SK-N-SH (cell line): ENCODE data around the gene R3HDM2. TPM values are rescaled to one million over a fixed set of nuclear protein-coding genes. Genes with fewer than 3 reads are reported as not detected.

ENCODE experiments used
- CTCF ChIA-PET: fragments of 300-600, 350-600 bp; formaldehyde crosslinking; extraction: SDS; loops from one replicate; lab custom pipeline; 2021; lab: Yijun Ruan, JAX
- POLR2A ChIA-PET: fragments of 350-600 bp; sonication (Branson Sonifier 250); formaldehyde crosslinking; extraction: SDS; loops from one replicate; lab custom pipeline; 2020; ENCODE audit warnings: antibody characterized with exemption, inconsistent platforms; lab: Yijun Ruan, JAX
- DNase-seq: peaks from one replicate; pipeline ENCODE4 v3.0.0; 2012
- H2AFZ ChIP-seq: fragments of 200-600 bp; sonication (generic); 2 replicates; pipeline ENCODE4 v1.8.1; 2016; ENCODE audit warnings: antibody characterized with exemption, mild to moderate bottlenecking, low read depth
- H3F3A ChIP-seq: fragments of 200-600 bp; sonication (generic); replicated peaks from 2 replicates; pipeline ENCODE3; 2016; ENCODE audit warnings: antibody characterized with exemption, mild to moderate bottlenecking; ENCODE audit not compliant: insufficient read depth
- H3K27ac ChIP-seq, 2 experiments: fragments of 200-500 bp in 1 of 2; fragments of 200-600 bp in 1 of 2; sonication (Bioruptor generic) in 1 of 2; sonication (generic), shearing (Covaris generic) in 1 of 2; 2 replicates each; pipeline versions ENCODE4 v1.5.1 to v1.6.1; 2014 to 2016; ENCODE audit warnings: low read depth in 2 of 2, inconsistent platforms in 1 of 2, low read length in 1 of 2, mild to moderate bottlenecking in 1 of 2, mixed read lengths in 1 of 2
- H3K27me3 ChIP-seq: fragments of 200-600 bp; sonication (generic), shearing (Covaris generic); 2 replicates; pipeline ENCODE4 v1.6.1; 2016; ENCODE audit warnings: mixed run types; ENCODE audit not compliant: insufficient read depth
- H3K36me3 ChIP-seq, 2 experiments: fragments of 200-500 bp in 1 of 2; fragments of 200-600 bp in 1 of 2; sonication (Bioruptor generic) in 1 of 2; sonication (generic) in 1 of 2; replicated peaks in 1 of 2; 2 replicates each; pipeline versions ENCODE3 to v1.5.1; 2014 to 2016; ENCODE audit warnings: low read length in 1 of 2, mild to moderate bottlenecking in 1 of 2; ENCODE audit not compliant: insufficient read depth in 2 of 2, control insufficient read depth in 1 of 2
- H3K4me1 ChIP-seq, 2 experiments: fragments of 200-500 bp in 1 of 2; fragments of 200-600 bp in 1 of 2; sonication (Bioruptor generic) in 1 of 2; sonication (generic), shearing (Covaris generic) in 1 of 2; 2 replicates each; pipeline versions ENCODE4 v1.5.1 to v1.6.1; 2014 to 2016; ENCODE audit warnings: low read depth in 1 of 2, low read length in 1 of 2, mixed run types in 1 of 2; ENCODE audit not compliant: insufficient read depth in 2 of 2, control insufficient read depth in 1 of 2
- H3K4me2 ChIP-seq: fragments of 200-600 bp; sonication (generic), shearing (Covaris generic); 2 replicates; pipeline ENCODE4 v1.6.1; 2017; ENCODE audit warnings: mixed run types
- H3K4me3 ChIP-seq, 2 experiments: fragments of 200-500 bp in 1 of 2; fragments of 200-600 bp in 1 of 2; sonication (Bioruptor generic) in 1 of 2; sonication (generic), shearing (Covaris generic) in 1 of 2; 2 replicates each; pipeline versions ENCODE4 v1.5.1 to v1.8.1; 2014 to 2016; ENCODE audit warnings: low read depth in 2 of 2, inconsistent platforms in 1 of 2, low read length in 1 of 2, mild to moderate bottlenecking in 1 of 2, mixed read lengths in 1 of 2, moderate library complexity in 1 of 2
- H3K79me2 ChIP-seq: fragments of 200-600 bp; sonication (generic); 2 replicates; pipeline ENCODE4 v1.8.1; 2017; ENCODE audit warnings: mild to moderate bottlenecking; ENCODE audit not compliant: insufficient read depth
- H3K9ac ChIP-seq: fragments of 200-600 bp; sonication (generic); 2 replicates; pipeline ENCODE4 v1.6.1; 2017; ENCODE audit warnings: mixed run types
- H3K9me2 ChIP-seq: fragments of 200-600 bp; sonication (generic); 2 replicates; pipeline ENCODE4 v1.6.1; 2017; ENCODE audit warnings: mixed run types
- H3K9me3 ChIP-seq: fragments of 200-600 bp; sonication (generic); 2 replicates; pipeline ENCODE4 v1.6.1; 2017; ENCODE audit warnings: mixed run types, mild to moderate bottlenecking, moderate library complexity
- H4K20me1 ChIP-seq: fragments of 200-600 bp; sonication (generic); 2 replicates; pipeline ENCODE4 v1.6.1; 2017; ENCODE audit warnings: mild to moderate bottlenecking, mixed run types; ENCODE audit not compliant: insufficient read depth
- ELF1 ChIP-seq: IDR thresholded peaks from 2 replicates; pipeline ENCODE4 v1.4.0; 2012
- EP300 ChIP-seq, 2 experiments: IDR thresholded peaks; 2 replicates each; pipeline versions ENCODE4 v1.4.0 to v1.6.1; 2012; ENCODE audit warnings: borderline replicate concordance in 1 of 2, low read depth in 1 of 2, low read length in 1 of 2
- FOSL2 ChIP-seq: IDR thresholded peaks from 2 replicates; pipeline ENCODE4 v1.4.0; 2012; ENCODE audit warnings: low read depth, mild to moderate bottlenecking, moderate library complexity, borderline replicate concordance
- FOXJ3 ChIP-seq: sonication (generic); formaldehyde crosslinking; IDR thresholded peaks from 2 replicates; pipeline ENCODE4 v1.5.1; 2020; ENCODE audit warnings: mild to moderate bottlenecking, missing genetic modification reagents
- MXI1 ChIP-seq: IDR thresholded peaks from 2 replicates; pipeline ENCODE4 v1.6.1; 2012; ENCODE audit warnings: mild to moderate bottlenecking, low read depth, low read length, improper control_type of control experiment
- NFIC ChIP-seq: IDR thresholded peaks from 2 replicates; pipeline ENCODE4 v1.4.0; 2012; ENCODE audit warnings: borderline replicate concordance
- NRF1 ChIP-seq: IDR thresholded peaks from 2 replicates; pipeline ENCODE4 v1.6.1; 2012; ENCODE audit warnings: low read depth, mild to moderate bottlenecking, low read length
- RCOR1 ChIP-seq: fragments of 150-350 bp; IDR thresholded peaks from 2 replicates; pipeline ENCODE4 v1.6.1; 2017; ENCODE audit warnings: antibody characterized with exemption, low read length
- RFX5 ChIP-seq: IDR thresholded peaks from 2 replicates; pipeline ENCODE4 v1.6.1; 2012; ENCODE audit warnings: mild to moderate bottlenecking, improper control_type of control experiment, low read length
- RXRA ChIP-seq: IDR thresholded peaks from 2 replicates; pipeline ENCODE4 v1.4.0; 2012; ENCODE audit warnings: low read depth, mild to moderate bottlenecking, borderline replicate concordance
- SIN3A ChIP-seq: IDR thresholded peaks from 2 replicates; pipeline ENCODE4 v1.6.1; 2012; ENCODE audit warnings: low read depth, mild to moderate bottlenecking, low read length, moderate library complexity, borderline replicate concordance
- SMC3 ChIP-seq: IDR thresholded peaks from 2 replicates; pipeline ENCODE4 v1.6.1; 2012; ENCODE audit warnings: low read depth, low read length, improper control_type of control experiment
- TAF1 ChIP-seq: IDR thresholded peaks from 2 replicates; pipeline ENCODE4 v1.6.1; 2012; ENCODE audit warnings: low read depth, mild to moderate bottlenecking, low read length, moderate library complexity, borderline replicate concordance
- TCF12 ChIP-seq: IDR thresholded peaks from 2 replicates; pipeline ENCODE4 v1.4.0; 2012
- WGBS: methylation state at CpG from one replicate; pipeline ENCODE4 v1.1.6; 2017; ENCODE audit warnings: low lambda C conversion rate; 5-methylcytosine and 5-hydroxymethylcytosine counted together
- polyA plus RNA-seq, 3 experiments: library from polyadenylated mRNA; depleted of rRNA; stranded (reverse); fragments of >200 nt; gene quantifications; 2 replicates each; pipeline ENCODE4 v1.2.3, GENCODE V29; 2012
- TF ChIP-seq, protein P1 (sequence below): IDR thresholded peaks from 2 replicates; pipeline ENCODE4 v1.4.0; 2012; ENCODE audit warnings: low read depth, borderline replicate concordance
- TF ChIP-seq, protein P2 (sequence below): fragments of 150-350 bp; IDR thresholded peaks from 2 replicates; pipeline ENCODE4 v1.6.1; 2016; ENCODE audit warnings: mild to moderate bottlenecking, low read depth, low read length
- TF ChIP-seq, protein P3 (sequence below): IDR thresholded peaks from 2 replicates; pipeline ENCODE4 v1.4.0; 2012; ENCODE audit warnings: low read depth, borderline replicate concordance
- TF ChIP-seq, protein P4 (sequence below): IDR thresholded peaks from 2 replicates; pipeline ENCODE4 v1.6.1; 2012; ENCODE audit warnings: mild to moderate bottlenecking, low read depth, low read length, moderate library complexity
- TF ChIP-seq, protein P5 (sequence below): fragments of 150-350 bp; IDR thresholded peaks from 2 replicates; pipeline ENCODE4 v1.6.1; 2017; ENCODE audit warnings: antibody characterized with exemption, low read length, low read depth, borderline replicate concordance
- TF ChIP-seq, protein P6 (sequence below): IDR thresholded peaks from 2 replicates; pipeline ENCODE4 v1.4.0; 2012; ENCODE audit warnings: low read depth

R3HDM2 gene
- polyA plus RNA-seq, 1 of the 3 experiments (the other 2 are of a cell fraction): 23.1 TPM

DNA sequence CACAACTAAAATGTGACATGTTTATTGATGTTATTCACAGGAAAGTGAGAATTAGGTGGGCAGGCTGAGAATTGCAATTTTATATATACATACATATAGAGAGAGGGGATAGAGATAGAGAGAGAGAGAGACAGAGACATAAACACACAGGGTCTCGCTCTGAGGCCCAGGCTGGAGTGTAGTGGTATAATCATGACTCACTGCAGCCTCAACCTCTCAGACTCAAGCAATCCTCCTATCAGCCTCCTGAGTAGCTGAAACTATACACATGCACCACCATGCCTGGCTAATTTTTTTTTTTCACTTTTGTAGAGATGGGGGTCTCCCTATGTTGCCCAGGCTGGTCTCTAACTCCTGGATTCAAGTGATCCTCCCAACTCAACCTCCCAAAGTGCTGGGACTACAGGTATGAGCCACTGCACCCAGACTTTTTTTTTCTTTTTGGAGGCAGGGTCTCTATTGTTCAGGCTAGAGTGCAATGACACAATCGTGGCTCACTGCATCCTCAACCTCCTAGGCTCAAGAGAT is 49.1 kb downstream of the R3HDM2 start:
- TF ChIP-seq EP300 (IDR thresholded peaks at IDR 0.05; ENCODE audit: borderline replicate concordance in 1 of 2, low read depth in 1 of 2, low read length in 1 of 2) (no peak), FOXJ3 (CRISPR knock-in tag) (no peak), FOSL2 (no peak), NFIC (no peak), SMC3 (no peak), TAF1 (no peak), RFX5 (no peak), SIN3A (no peak), MXI1 (no peak), RXRA (no peak), NRF1 (no peak), TCF12 (no peak), ELF1 (no peak), RCOR1 (no peak)
- TF ChIP-seq, protein P1, sequence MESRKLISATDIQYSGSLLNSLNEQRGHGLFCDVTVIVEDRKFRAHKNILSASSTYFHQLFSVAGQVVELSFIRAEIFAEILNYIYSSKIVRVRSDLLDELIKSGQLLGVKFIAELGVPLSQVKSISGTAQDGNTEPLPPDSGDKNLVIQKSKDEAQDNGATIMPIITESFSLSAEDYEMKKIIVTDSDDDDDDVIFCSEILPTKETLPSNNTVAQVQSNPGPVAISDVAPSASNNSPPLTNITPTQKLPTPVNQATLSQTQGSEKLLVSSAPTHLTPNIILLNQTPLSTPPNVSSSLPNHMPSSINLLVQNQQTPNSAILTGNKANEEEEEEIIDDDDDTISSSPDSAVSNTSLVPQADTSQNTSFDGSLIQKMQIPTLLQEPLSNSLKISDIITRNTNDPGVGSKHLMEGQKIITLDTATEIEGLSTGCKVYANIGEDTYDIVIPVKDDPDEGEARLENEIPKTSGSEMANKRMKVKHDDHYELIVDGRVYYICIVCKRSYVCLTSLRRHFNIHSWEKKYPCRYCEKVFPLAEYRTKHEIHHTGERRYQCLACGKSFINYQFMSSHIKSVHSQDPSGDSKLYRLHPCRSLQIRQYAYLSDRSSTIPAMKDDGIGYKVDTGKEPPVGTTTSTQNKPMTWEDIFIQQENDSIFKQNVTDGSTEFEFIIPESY: no peak
- TF ChIP-seq, protein P2, sequence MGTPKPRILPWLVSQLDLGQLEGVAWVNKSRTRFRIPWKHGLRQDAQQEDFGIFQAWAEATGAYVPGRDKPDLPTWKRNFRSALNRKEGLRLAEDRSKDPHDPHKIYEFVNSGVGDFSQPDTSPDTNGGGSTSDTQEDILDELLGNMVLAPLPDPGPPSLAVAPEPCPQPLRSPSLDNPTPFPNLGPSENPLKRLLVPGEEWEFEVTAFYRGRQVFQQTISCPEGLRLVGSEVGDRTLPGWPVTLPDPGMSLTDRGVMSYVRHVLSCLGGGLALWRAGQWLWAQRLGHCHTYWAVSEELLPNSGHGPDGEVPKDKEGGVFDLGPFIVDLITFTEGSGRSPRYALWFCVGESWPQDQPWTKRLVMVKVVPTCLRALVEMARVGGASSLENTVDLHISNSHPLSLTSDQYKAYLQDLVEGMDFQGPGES: no peak
- TF ChIP-seq, protein P3, sequence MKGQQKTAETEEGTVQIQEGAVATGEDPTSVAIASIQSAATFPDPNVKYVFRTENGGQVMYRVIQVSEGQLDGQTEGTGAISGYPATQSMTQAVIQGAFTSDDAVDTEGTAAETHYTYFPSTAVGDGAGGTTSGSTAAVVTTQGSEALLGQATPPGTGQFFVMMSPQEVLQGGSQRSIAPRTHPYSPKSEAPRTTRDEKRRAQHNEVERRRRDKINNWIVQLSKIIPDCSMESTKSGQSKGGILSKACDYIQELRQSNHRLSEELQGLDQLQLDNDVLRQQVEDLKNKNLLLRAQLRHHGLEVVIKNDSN: no peak
- TF ChIP-seq, protein P4, sequence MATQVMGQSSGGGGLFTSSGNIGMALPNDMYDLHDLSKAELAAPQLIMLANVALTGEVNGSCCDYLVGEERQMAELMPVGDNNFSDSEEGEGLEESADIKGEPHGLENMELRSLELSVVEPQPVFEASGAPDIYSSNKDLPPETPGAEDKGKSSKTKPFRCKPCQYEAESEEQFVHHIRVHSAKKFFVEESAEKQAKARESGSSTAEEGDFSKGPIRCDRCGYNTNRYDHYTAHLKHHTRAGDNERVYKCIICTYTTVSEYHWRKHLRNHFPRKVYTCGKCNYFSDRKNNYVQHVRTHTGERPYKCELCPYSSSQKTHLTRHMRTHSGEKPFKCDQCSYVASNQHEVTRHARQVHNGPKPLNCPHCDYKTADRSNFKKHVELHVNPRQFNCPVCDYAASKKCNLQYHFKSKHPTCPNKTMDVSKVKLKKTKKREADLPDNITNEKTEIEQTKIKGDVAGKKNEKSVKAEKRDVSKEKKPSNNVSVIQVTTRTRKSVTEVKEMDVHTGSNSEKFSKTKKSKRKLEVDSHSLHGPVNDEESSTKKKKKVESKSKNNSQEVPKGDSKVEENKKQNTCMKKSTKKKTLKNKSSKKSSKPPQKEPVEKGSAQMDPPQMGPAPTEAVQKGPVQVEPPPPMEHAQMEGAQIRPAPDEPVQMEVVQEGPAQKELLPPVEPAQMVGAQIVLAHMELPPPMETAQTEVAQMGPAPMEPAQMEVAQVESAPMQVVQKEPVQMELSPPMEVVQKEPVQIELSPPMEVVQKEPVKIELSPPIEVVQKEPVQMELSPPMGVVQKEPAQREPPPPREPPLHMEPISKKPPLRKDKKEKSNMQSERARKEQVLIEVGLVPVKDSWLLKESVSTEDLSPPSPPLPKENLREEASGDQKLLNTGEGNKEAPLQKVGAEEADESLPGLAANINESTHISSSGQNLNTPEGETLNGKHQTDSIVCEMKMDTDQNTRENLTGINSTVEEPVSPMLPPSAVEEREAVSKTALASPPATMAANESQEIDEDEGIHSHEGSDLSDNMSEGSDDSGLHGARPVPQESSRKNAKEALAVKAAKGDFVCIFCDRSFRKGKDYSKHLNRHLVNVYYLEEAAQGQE: no peak
- TF ChIP-seq, protein P5, sequence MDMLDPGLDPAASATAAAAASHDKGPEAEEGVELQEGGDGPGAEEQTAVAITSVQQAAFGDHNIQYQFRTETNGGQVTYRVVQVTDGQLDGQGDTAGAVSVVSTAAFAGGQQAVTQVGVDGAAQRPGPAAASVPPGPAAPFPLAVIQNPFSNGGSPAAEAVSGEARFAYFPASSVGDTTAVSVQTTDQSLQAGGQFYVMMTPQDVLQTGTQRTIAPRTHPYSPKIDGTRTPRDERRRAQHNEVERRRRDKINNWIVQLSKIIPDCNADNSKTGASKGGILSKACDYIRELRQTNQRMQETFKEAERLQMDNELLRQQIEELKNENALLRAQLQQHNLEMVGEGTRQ: no peak
- TF ChIP-seq, protein P6, sequence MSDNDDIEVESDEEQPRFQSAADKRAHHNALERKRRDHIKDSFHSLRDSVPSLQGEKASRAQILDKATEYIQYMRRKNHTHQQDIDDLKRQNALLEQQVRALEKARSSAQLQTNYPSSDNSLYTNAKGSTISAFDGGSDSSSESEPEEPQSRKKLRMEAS: no peak
- no peaks in the 10 kb centered on the region for H3K9me3 ChIP-seq
- H3K4me1 ChIP-seq: no peaks in the 10 kb centered on the region
- ChIA-PET POLR2A (no interaction called here), CTCF (no interaction called here)
- no peaks in the 10 kb centered on the region for H3K27me3 ChIP-seq
- no peaks in the 10 kb centered on the region for H3F3A ChIP-seq
- DNase-seq: no peak
- H3K9me2 ChIP-seq: no peaks in the 10 kb centered on the region
- H2AFZ ChIP-seq: no peak overlapping the region
- no peak overlapping the region for H3K4me2 ChIP-seq
- no peaks in the 10 kb centered on the region for H4K20me1 ChIP-seq
- WGBS: 68% methylated on average over 2 of the region's 2 CpGs
- H3K4me3 ChIP-seq: no peak overlapping the region
- no peak overlapping the region for H3K27ac ChIP-seq
- no peaks in the 10 kb centered on the region for H3K79me2 ChIP-seq
- no peak overlapping the region for H3K9ac ChIP-seq
- peaks cover 0 to 3% of the 10 kb centered on the region in 2 experiments for H3K36me3 ChIP-seq
